ENCODE results near the gene OSBPL1A. TPM values are rescaled to one million over a fixed set of nuclear protein-coding genes. Genes with fewer than 3 reads are reported as not detected.
A peak's percentile ranks its signal among the peaks of the same experiment; 100 is the strongest.

The OSBPL1A gene
- total and polyA plus RNA-seq, 2 of the 8 experiments (the other 6 are each of a cell fraction or from before 2014, with no cell fraction given), result 53.2 to 74.9 TPM

DNA sequence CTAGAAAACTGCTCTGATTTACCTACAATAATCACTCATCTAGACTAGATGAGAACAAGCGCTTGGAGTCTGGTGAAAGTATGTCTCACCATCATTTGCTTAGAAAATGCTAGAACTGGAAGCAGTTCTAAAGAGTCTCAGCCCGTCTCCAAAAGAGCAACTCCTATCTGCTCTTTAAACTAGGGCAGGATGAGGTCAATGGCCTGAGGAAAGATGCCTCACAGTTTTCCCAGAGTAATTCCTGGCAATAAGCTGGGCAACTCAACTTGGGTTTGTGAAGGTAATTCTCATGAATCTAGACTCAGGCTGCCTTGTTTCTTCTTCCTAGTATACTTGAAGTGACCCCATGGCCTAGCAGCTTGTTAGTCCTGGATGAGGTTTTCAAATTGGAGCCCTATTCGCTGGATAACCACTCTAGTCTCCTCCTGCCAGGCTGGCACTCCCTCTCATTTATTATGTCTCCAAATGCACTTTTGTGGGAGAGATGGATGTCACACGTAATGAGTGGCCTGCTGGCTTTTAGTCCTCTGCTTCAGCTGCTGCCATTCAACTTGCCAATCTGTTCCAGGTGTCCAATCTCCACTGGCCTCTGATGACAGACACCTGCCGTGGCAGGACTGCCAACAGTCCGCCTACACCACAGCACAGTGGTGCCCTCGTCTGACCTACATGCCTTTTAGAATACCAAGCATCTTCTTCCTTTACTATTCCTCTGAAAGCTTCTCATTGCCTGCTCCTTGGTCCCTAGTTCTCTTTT is 177.9 kb downstream of the OSBPL1A start:
- H4K5ac ChIP-seq (ENCODE audit: insufficient read length, low read depth, low read length), result no peak overlapping the region
- peaks cover 0 to 4% (median 0%) of the 10 kb centered on the region in 4 experiments; a peak in 3 of 8 replicates for H3K36me3 ChIP-seq (ENCODE audit: control insufficient read depth in 2 of 4, insufficient read depth in 4 of 4, low read length in 3 of 4)
- H3K27me3 ChIP-seq (replicated peaks in 1 of 4; ENCODE audit: control insufficient read depth in 3 of 4, extremely low read depth in 1 of 4, insufficient read depth in 3 of 4, low read length in 3 of 4), result no peaks in the 10 kb centered on the region
- ChIA-PET POLR2A (ENCODE audit: partially characterized antibody) (interaction anchor here (0.9 kb wide), 1 partner anchor 9 kb away, joined by 4 read pairs; no protein-coding TSS in a partner anchor), CTCF (ENCODE audit: partially characterized antibody) (interaction anchor here (0.5 to 1.8 kb wide), 9 partner anchors 8 to 269 kb away, joined by 3 to 7 read pairs (median 4); partner anchors contain the start of gene CABYR)
- no peak overlapping the region for H4K91ac ChIP-seq (replicated peaks; ENCODE audit: insufficient read length, low read length)
- no peak overlapping the region for H4K8ac ChIP-seq (ENCODE audit: extremely low read depth, insufficient read depth, low read length)
- H3K4ac ChIP-seq (replicated peaks; ENCODE audit: insufficient read length, low read depth, low read length), result no peak overlapping the region
- H3K56ac ChIP-seq (replicated peaks; ENCODE audit: insufficient read length, low read depth, low read length), result no peak overlapping the region
- DNase-seq (ENCODE audit: low read depth in 1 of 2, low spot score in 2 of 2) (no peak), FAIRE-seq (no peak)
- H3K4me1 ChIP-seq (replicated peaks in 1 of 4; ENCODE audit: control insufficient read depth in 3 of 4, insufficient read depth in 4 of 4, low read length in 3 of 4), result peaks cover 0 to 7% (median 3%) of the 10 kb centered on the region in 4 experiments; a peak in 4 of 7 replicates
- no peak overlapping the region for H2AFZ ChIP-seq (ENCODE audit: low read length)
- H3K79me1 ChIP-seq (ENCODE audit: low read depth, low read length), result 0 out of 2 replicates have a peak, but pooled peaks cover 5% of the 10 kb centered on the region
- H2BK120ac ChIP-seq (replicated peaks; ENCODE audit: low read depth, low read length), result no peak overlapping the region
- no peak overlapping the region; a peak in 2 of 4 replicates for H3K4me2 ChIP-seq (ENCODE audit: insufficient read depth in 1 of 2, low read depth in 2 of 2, low read length in 2 of 2)
- no peaks in the 10 kb centered on the region for H3K9me3 ChIP-seq (ENCODE audit: insufficient read depth in 2 of 2, low read depth in 1 of 2, low read length in 1 of 2)
- no peak overlapping the region for H3K23ac ChIP-seq (ENCODE audit: insufficient read length)
- H2BK15ac ChIP-seq (ENCODE audit: low read length), result no peak overlapping the region
- H3K79me2 ChIP-seq (ENCODE audit: control insufficient read depth in 1 of 2, insufficient read depth in 2 of 2, low read length in 2 of 2), result no peaks in the 10 kb centered on the region
- H2BK5ac ChIP-seq (ENCODE audit: low read depth, low read length), result no peak overlapping the region
- H2BK12ac ChIP-seq (ENCODE audit: low read depth, low read length), result no peak overlapping the region
- 90% methylated on average over 7 of the region's 7 CpGs; no CpG with 5 or more reads in 1 of the 2 experiments for WGBS, 2 experiments (ENCODE audit: extremely low coverage in 1 of 2, insufficient coverage in 1 of 2, insufficient read length in 1 of 2, insufficient replicate concordance in 2 of 2, low coverage in 1 of 2, low lambda C conversion rate in 2 of 2, missing lambda C conversion rate in 1 of 2)
- no peaks in the 10 kb centered on the region for H3K23me2 ChIP-seq (ENCODE audit: low read depth, low read length)
- no peak overlapping the region for H3K27ac ChIP-seq (ENCODE audit: low read depth, low read length)
- no peak overlapping the region for H3K18ac ChIP-seq (ENCODE audit: extremely low read depth, low read length)
- H3K14ac ChIP-seq (ENCODE audit: insufficient read length), result no peak overlapping the region
- H3K9ac ChIP-seq (replicated peaks in 1 of 4; ENCODE audit: extremely low read depth in 1 of 4, low read depth in 3 of 4, low read length in 3 of 4), result no peak overlapping the region
- peak overlapping the region; percentile 25; the same call in 1 of the 2 replicates for H2AK5ac ChIP-seq (ENCODE audit: low read depth, low read length)
- H3K4me3 ChIP-seq (ENCODE audit: extremely low read depth in 1 of 4, insufficient read depth in 2 of 4, low read depth in 3 of 4, low read length in 4 of 4), result no peak overlapping the region
- peaks cover 0 to 1% of the 10 kb centered on the region in 2 experiments for H4K20me1 ChIP-seq (replicated peaks in 1 of 2; ENCODE audit: control insufficient read depth in 1 of 2, insufficient read depth in 2 of 2, low read length in 2 of 2)
- H2BK20ac ChIP-seq (ENCODE audit: low read length), result no peak overlapping the region
- TF ChIP-seq ZNF274 (IDR thresholded peaks at IDR 0.05; ENCODE audit: borderline replicate concordance, extremely low read depth, low read length) (no peak), RXRA (IDR thresholded peaks at IDR 0.05; ENCODE audit: insufficient read depth, low read depth, low read length) (no peak), TAF7 (optimal IDR thresholded peaks at IDR 0.05; ENCODE audit: borderline replicate concordance, low read depth, low read length) (no peak), SP2 (IDR thresholded peaks at IDR 0.05; ENCODE audit: low read length) (no peak), KDM5A (IDR thresholded peaks at IDR 0.05; ENCODE audit: low read length) (no peak), SRF (IDR thresholded peaks at IDR 0.05; ENCODE audit: low read depth, low read length) (no peak), FOSL1 (IDR thresholded peaks at IDR 0.05; ENCODE audit: insufficient read depth, low read depth, low read length) (no peak), EP300 (IDR thresholded peaks at IDR 0.05; ENCODE audit: borderline replicate concordance in 1 of 2, low read depth in 2 of 2, low read length in 2 of 2) (no peak)
- TF ChIP-seq, protein P1, sequence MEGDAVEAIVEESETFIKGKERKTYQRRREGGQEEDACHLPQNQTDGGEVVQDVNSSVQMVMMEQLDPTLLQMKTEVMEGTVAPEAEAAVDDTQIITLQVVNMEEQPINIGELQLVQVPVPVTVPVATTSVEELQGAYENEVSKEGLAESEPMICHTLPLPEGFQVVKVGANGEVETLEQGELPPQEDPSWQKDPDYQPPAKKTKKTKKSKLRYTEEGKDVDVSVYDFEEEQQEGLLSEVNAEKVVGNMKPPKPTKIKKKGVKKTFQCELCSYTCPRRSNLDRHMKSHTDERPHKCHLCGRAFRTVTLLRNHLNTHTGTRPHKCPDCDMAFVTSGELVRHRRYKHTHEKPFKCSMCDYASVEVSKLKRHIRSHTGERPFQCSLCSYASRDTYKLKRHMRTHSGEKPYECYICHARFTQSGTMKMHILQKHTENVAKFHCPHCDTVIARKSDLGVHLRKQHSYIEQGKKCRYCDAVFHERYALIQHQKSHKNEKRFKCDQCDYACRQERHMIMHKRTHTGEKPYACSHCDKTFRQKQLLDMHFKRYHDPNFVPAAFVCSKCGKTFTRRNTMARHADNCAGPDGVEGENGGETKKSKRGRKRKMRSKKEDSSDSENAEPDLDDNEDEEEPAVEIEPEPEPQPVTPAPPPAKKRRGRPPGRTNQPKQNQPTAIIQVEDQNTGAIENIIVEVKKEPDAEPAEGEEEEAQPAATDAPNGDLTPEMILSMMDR (IDR thresholded peaks at IDR 0.05; ENCODE audit: control extremely low read depth in 1 of 3, insufficient read depth in 1 of 3, low read depth in 1 of 3, low read length in 3 of 3), result no peak
